Brain microvascular endothelial cell (primary cell): Measurements from ENCODE around the gene XKR7.
A peak's percentile ranks its signal among the peaks of the same experiment; 100 is the strongest.

ENCODE experiments used
- DNase-seq: peaks from one replicate; pipeline ENCODE4 v3.0.0-alpha.2; 2020
- H3K27ac ChIP-seq: fragments of 250-450 bp; sonication (Bioruptor Pico); 2 replicates; pipeline ENCODE4 v1.5.1; 2020; ENCODE audit warnings: mild to moderate bottlenecking, moderate library complexity
- H3K27me3 ChIP-seq: fragments of 250-450 bp; sonication (Bioruptor Pico); replicated peaks from 2 replicates; pipeline ENCODE4 v1.5.1; 2020; ENCODE audit warnings: mild to moderate bottlenecking
- H3K36me3 ChIP-seq: fragments of 250-450 bp; sonication (Bioruptor Pico); replicated peaks from 2 replicates; pipeline ENCODE4 v1.5.1; 2020; ENCODE audit warnings: mild to moderate bottlenecking
- H3K4me3 ChIP-seq: 2 replicates; pipeline ENCODE4 v1.5.1; 2011; ENCODE audit warnings: low read depth, mild to moderate bottlenecking, control low read depth, low read length, moderate library complexity
- CTCF ChIP-seq: IDR thresholded peaks from 2 replicates; pipeline ENCODE4 v1.5.1; 2011; ENCODE audit warnings: low read depth, mild to moderate bottlenecking, moderate library complexity, low read length, control low read depth, inconsistent platforms; ENCODE audit errors: missing control alignments
- in situ Hi-C: cut with HindIII; loops from 2 replicates; pipeline ENCODE4 v1.10.0; 2017; ENCODE audit warnings: low sequenced_read_pairs, low pct_ligation_motif_present

Gene XKR7

DNA sequence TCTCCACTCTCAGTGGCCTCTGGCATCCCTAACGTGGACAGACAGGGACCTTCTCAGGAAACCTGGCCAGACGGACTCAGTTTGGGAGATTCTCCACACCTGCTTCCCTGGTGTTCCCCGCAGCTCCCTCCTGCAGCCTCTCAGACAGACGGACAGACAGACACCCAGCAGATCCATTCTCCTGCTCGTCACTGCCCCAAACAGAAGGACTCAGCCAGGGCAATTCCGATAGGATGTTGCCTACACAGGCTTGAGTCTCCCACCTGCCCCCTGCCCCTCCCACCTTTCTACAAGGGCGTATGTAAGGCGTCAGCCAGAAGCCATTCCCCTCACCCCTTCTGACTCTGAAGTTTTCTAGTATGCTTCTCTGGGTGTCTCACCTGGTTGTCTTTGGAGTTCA, 42.7 kb downstream of the XKR7 start:
- TF ChIP-seq CTCF: no peak
- no peak overlapping the region for H3K27ac ChIP-seq
- no peak overlapping the region for H3K4me3 ChIP-seq
- no peaks in the 10 kb centered on the region for H3K27me3 ChIP-seq
- in situ Hi-C loops: no loop called here
- no peaks in the 10 kb centered on the region for H3K36me3 ChIP-seq
- no peak for DNase-seq

DNA sequence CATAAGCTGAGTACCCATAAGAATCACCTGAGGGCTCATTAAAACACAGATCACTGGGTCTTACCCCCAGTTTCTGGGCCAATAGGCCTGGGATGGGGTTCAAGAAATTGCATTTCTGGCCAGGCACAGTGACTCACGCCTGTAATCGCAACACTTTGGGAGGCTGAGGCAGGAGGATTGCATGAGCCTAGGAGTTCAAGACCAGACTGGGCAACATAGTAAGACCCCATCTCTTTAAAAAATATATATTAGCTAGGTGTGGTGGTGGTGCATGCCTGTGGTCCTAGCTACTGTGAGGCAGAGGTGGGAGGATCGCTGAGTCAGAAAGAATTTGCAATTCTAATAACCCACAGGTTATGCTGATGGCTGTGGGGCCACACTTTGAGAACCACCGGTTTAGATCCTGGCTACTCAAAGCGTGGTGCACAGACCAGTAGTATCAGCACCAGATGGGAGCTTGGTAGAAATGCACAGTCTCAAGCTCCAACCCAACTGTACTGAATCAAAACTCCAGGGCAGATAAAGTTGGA, 44.3 kb downstream of the XKR7 start:
- Histone ChIP-seq H3K27ac (no peak overlapping the region), H3K36me3 (no peaks in the 10 kb centered on the region), H3K4me3 (no peak overlapping the region), H3K27me3 (peaks cover 2% of the 10 kb centered on the region)
- TF ChIP-seq CTCF: no peak
- DNase-seq: no peak
- in situ Hi-C loops: no loop called here

GRCh38 chr20:32013326-32013725, 45.4 kb downstream of the XKR7 start:
- no peak for TF ChIP-seq CTCF
- in situ Hi-C loops: no loop called here
- no peak overlapping the region for H3K27ac ChIP-seq
- H3K4me3 ChIP-seq: no peak overlapping the region
- no peaks in the 10 kb centered on the region for H3K36me3 ChIP-seq
- DNase-seq: no peak
- H3K27me3 ChIP-seq: peaks cover 6% of the 10 kb centered on the region

DNA sequence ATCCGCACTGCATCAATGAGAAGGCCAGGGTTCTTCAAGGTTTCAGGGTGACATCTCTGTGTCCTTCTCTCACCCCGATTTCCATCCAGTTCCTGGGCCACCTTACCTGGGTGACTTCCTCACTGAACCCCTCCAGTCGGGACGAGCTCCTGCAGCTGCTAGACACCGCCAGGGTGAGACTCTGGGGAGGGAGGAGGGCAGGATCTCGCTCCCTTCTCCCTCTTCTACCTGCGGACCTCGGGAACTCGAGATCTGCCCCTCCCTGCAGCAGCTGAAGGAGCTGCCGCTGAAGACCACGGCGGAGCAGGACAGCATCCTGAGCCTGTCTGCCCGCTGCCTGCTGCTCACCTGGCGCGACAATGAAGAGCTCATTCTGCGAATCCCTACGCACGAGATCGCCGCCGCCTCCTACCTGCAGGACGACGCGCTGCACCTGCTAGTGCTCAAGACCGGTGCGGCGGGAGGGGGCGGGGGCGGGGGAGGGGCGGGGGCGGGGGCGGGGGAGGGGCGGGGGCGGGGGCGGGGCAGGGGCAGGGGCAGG, 49.8 kb downstream of the XKR7 start:
- no peak for DNase-seq
- in situ Hi-C loops: no loop called here
- H3K36me3 ChIP-seq: no peaks in the 10 kb centered on the region
- no peak overlapping the region for H3K27ac ChIP-seq
- H3K27me3 ChIP-seq: peaks cover 27% of the 10 kb centered on the region
- TF ChIP-seq CTCF: no peak
- no peak overlapping the region for H3K4me3 ChIP-seq

DNA sequence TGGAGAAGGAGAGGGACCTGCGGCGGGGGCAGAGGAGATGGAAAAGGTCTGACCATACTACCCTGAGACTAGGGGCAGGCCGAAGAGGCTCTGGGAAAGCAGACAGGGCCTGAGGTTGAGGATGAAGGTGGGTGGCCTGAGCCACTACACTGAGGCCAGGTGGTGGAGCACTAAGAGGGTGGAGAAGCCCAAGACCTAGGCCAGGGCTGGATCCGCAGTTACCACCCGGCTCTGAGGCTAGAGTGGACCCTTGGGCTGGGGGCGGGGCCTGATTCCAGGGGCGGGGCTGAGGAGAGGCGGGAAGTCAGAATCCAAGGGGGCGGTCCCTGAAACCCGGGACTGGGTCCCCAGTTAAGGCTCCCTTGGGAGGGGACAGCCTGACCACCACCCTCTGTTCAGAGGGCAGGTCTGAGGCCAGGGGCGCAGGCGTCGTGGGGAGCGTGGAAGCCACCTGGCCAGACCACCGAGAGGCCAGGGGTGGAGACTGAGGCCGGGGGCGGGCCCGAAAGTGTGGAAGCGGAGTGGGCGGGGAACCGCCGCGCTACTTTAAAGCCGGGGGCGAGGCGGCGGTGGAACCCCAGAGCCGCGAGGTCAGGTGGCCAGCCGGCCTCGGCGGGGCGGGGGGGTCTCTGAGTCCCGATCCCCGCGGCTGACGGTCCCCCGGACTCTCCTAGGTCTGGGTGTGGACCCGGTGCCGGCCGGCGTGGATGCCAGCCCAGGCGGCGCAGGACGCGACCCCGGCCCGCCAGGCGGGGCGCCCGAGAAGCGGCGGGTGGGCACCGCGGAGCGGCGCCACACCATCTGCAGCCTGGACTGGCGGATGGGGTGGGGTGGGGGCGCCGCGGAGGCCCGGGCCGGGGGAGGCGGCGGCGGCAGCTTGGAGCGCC, 50.6 kb downstream of the XKR7 start:
- Histone ChIP-seq H3K27me3 (peaks cover 31% of the 10 kb centered on the region), H3K4me3 (peak overlapping the region; percentile 34), H3K27ac (no peak overlapping the region), H3K36me3 (no peaks in the 10 kb centered on the region)
- in situ Hi-C loops: no loop called here
- DNase-seq: no peak
- TF ChIP-seq CTCF: no peak
